ENCODE results near the gene LINGO3.

DNA sequence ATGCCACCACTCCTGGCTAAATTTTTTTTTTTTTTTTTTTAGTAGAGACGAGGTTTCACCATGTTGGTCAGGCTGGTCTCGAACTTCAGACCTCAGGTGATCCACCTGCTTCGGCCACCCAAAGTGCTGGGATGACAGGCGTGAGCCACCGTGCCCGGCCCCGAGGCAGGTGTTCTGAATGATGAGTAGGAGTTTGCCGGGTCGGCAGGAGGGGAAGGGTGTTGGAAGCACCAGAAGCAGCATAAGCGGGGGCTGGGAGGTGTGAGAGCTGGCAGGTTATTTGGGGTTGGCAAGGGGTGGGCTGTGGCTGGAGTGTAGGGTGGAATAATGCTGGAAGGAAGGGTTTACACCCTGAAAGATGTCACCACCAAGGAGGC, 22.3 kb upstream of the LINGO3 start:
- TF ChIP-seq POLR2A (IDR thresholded peaks at IDR 0.05) (no peak), CTCF (IDR thresholded peaks at IDR 0.05) (no peak), POLR2AphosphoS5 (IDR thresholded peaks at IDR 0.05) (no peak)
